Activated CD4-positive, CD25-positive, alpha-beta regulatory T cell (primary cell): Measurements from ENCODE around the gene B4GALT6.

ENCODE experiments used
- DNase-seq, 4 experiments: peaks; one replicate each; lab custom pipeline; 2025; lab: John Stamatoyannopoulos, UW

B4GALT6 gene

GRCh38 chr18:31659576-31660177, 24.7 kb downstream of the B4GALT6 start:
- DNase-seq: no peak

DNA sequence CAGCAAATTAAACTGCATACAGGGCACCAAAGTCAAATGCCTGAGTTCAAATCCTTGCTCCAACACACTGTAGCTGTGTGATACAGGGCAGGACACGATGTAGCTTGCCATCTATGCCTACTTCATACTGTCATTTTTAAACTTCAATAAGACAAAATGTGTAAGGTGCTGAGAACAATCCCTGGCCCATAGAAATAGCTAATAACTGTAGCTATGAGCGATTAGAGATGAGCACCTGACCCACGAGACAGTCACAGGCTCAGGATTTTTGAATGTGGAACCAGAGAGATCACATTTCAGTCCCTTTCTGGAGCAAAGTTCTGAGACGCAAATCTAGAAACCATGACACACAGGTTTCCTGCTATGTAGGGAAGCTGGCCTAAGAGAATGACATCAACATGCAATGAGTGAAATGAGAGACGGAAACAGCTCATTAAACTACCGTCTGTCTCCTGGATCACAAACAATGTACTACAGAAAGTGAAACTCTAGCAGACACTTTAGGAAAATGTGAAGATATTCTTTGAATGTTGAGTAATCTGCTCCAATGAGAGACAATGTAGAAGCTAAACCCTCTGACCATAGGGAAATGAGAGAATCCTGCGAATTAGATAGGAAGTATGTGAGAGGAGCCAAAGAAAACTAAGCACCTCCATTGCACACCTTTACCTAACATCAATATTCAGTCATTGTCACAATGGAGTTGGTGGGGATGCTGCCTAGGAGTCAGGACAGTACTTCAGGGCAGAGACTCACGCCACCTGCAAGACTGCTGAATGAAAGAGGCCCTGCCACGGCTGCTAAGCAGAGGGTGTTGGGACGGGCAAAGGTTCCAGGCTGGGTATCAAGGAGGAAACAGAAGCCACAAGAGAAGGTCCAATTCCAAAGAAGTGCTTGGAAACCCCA, 25.5 kb downstream of the B4GALT6 start:
- no peak for DNase-seq

DNA sequence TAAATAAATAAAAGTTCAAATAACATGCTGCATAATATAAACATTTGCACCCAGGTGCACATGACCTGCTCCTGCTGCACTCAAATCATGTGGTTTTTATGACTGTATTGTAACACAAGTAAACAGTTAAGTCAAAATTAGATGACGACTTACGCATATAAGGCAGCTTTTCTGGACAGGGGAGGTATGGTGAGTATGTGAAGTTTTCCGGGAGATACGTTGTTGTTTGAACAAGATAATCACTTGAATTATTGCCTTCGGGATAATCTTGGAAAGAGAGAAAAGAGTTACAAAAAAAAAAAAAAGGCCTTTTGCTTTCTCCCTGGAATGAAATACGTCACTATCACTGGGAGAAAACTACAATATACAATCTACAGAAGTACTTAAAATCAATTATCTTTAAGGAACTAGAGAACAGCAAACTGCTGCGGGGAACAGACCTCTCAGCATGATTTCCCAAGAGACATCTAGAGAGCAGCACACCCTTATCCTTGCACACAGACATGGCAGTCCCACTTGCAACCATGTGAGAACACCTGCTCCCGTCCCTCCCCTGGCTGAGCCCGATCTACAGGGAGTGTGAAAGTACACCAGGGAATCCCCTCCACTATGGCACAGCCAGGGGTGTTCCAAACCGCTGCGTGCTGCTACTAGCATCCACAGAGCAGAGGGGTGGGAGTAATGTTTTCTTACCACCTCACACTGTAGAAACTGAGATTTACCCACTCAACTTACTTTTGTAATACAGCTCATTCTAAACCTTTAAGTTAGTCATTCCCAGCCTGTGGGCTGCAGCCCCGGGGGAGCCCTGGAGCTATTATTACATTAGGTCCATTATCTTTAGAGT, 26.3 kb downstream of the B4GALT6 start:
- DNase-seq: no peak

- no peak for DNase-seq
These were observed 27.6 kb downstream of the B4GALT6 start for GRCh38 chr18:31656754-31657153.

- no peak for DNase-seq
These were observed 29.0 kb downstream of the B4GALT6 start for GRCh38 chr18:31655354-31655753.

DNA sequence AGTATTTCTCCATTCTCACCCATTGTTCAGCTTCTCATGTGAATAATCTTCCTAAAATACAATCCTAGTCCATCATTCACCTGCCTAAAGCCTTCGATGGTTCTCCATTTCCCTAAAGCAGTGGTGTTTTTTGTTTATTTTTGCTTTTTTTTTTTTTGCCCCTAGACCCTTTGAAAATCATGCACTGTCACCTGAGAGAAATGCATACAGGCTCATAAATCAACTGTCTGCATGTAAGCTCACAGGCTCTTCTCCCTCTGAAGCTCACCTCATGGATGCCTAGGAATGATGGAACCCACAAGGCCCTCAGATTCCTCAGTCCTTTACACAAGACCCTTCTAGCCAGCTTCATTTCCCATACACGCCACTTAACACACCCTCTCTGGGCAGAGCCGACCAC, 31.5 kb downstream of the B4GALT6 start:
- no peak for DNase-seq

GRCh38 chr18:31652357-31652756, 32.0 kb downstream of the B4GALT6 start:
- DNase-seq: no peak

DNA sequence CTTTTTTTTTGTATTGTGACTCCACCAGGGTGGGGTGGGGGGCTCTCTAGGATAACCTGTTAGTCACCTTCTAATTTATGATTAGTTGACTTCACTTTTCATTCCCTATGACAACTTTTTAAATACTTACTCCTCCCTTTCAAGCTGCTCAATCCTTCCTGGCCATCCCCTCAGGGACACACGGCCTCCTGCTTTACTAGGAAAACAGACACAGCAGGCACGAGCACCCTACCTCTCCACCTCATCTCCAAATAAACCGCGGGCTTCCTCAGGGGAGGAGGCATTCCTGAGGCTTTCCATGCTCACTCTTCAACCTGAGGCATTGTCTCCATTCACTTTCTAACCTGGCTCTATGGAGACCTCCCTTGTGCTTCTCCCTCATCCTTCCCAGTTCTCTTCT, 33.0 kb downstream of the B4GALT6 start:
- DNase-seq: no peak

- DNase-seq: no peak
These were observed 34.2 kb downstream of the B4GALT6 start for GRCh38 chr18:31649978-31650719.

DNA sequence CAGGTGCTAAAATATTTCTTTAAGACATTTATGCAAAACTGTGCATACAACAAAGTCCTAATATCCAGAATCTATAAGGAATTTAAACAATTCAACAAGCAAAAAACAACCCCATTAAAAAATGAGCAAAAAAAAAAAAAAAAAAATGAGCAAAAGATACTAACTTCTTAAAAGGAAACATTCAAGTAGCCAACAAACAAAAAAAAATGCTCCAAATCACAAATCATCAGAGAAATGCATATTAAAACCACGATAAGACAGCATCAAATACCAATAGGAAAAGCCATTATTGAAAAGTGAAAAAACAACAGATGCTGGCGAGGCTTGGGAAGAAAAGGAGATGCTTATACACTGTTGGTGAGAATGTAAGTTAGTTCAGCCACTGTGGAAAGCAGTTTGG, 34.9 kb downstream of the B4GALT6 start:
- no peak for DNase-seq

DNA sequence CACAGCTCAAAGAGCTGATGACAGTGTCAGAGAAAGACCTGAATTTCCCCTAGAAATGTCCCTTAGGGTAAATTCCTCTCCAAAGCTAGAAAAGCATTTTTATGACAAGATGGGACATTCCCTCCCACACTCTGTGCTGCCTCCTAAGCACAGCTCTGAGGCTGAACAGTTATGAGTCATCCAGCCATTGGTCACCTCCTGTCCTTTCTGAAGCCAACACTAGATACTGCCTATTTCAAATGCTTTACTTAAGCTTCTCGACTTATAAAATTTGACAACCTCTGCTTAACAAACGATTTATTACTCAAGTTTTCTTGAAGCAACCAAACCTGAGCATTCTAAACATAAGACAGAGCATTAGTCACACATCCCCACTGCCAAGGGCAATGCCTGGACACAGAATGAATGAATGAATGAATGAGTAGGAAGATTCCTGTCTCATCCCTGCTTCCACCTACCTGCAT, 35.4 kb downstream of the B4GALT6 start:
- no peak for DNase-seq

DNA sequence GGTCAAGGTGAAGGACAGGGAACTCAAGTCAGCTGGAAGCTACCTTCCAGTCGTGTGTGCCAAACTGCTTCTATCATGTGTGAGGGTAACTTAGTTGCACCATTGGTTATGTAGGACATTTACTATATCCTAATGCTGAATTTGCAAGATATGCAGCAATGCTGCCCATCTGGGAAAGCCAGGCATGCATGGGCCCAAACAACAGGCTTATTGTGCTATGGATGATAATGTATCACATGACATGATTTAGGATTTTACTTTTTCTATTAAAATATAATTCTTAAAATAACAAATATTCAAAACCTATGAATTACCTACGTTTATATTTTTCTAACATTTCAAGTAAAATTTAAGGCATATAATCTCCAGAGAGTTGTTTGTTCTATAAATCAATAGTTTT, 35.9 kb downstream of the B4GALT6 start:
- no peak for DNase-seq

DNA sequence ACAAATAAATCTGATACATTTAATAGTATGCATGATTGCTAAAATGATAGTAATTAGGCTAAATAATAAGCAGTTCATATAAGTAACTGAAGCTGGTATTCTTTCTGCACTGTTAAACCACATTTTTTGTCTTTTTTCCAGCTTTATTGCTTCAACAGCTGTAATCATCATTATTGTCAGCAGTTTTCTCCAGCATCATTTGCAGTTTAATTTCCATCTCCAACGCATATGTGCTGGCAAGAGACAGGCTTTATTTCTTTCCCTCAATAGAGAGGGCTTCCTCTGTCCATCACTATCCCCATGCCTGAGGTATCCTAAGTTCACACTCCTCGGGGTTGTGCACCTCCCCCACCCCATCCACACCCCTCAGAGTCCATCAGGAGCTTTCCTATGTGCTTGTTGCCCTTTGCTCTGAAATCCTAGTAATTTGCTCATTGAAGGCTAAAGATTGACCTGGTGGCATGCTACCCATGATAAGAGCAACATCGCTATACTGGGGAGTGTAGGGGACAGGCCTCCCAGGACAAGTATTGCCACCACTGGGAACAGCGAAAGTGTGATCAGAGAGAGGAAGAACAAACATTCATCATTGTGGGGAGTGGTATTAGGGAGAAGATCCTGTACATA, 37.1 kb downstream of the B4GALT6 start:
- no peak for DNase-seq

- DNase-seq: no peak
These were observed 37.9 kb downstream of the B4GALT6 start for GRCh38 chr18:31646332-31647126.

GRCh38 chr18:31645411-31645810, 39.0 kb downstream of the B4GALT6 start:
- DNase-seq: no peak

- no peak for DNase-seq
These were observed 41.4 kb downstream of the B4GALT6 start for GRCh38 chr18:31643003-31643402.

GRCh38 chr18:31637445-31637844, 46.9 kb downstream of the B4GALT6 start:
- no peak for DNase-seq

GRCh38 chr18:31636387-31636786, 48.0 kb downstream of the B4GALT6 start:
- DNase-seq: no peak

DNA sequence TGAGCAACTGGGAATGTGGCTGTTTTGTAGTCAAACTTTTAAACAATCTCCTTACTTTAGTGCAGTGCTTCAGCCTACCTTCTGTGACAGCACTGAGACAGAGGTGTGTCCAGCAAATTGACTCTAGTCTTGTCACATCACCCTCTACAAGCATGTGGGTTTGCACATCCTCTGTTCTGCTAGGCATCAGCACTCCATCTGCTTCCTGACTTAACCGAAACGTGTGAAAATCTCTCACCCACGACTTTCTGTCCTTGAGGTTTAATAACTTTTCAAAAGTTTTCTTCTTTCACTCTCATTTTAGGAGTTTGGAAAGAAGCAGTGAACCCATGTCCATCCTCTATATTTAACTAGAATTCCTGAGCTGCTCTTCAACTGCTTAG, 50.1 kb downstream of the B4GALT6 start:
- no peak for DNase-seq
